ENCODE measurements around the gene MGP.

GRCh38 chr12:14930299-14930698, 44.6 kb upstream of the MGP start:
- TF ChIP-seq EZH2 (IDR thresholded peaks at IDR 0.05) (no peak), FOXP2 (optimal IDR thresholded peaks at IDR 0.05; ENCODE audit: control extremely low read depth, extremely low read length, insufficient read depth) (no peak), POLR2AphosphoS5 (IDR thresholded peaks at IDR 0.05; ENCODE audit: borderline replicate concordance, low read depth, low read length) (no peak)
